ENCODE measurements around the gene FOXN1.
"Not testable (repeated sequence)": the region's sequence is repeated elsewhere in the genome, so short reads cannot be mapped to it uniquely, and the experiment has no call there.

Gene FOXN1

GRCh38 chr17:28574526-28574925 lies 68.4 kb downstream of the FOXN1 start:
- DNase-seq (ENCODE audit: low spot score) = no peak

- DNase-seq (ENCODE audit: low spot score) = no peak
These were observed 69.1 kb downstream of the FOXN1 start for GRCh38 chr17:28575126-28575795.

- not testable (repeated sequence) for DNase-seq (ENCODE audit: low spot score)
These were observed 69.9 kb downstream of the FOXN1 start for GRCh38 chr17:28576016-28576415.

- DNase-seq (ENCODE audit: low spot score) = peak; percentile 98
These were observed 70.8 kb downstream of the FOXN1 start, which contains the start of gene ALDOC for GRCh38 chr17:28576758-28577465. Gene ALDOC, minus strand, starts transcription at chr17:28576895. Its CDS starts 1,363 bp downstream, at chr17:28575532.

- no peak for DNase-seq (ENCODE audit: low spot score)
These were observed 71.3 kb downstream of the FOXN1 start for GRCh38 chr17:28577466-28577824.

- no peak for DNase-seq (ENCODE audit: low spot score)
These were observed 72.4 kb downstream of the FOXN1 start for GRCh38 chr17:28578246-28579195.

- no peak for DNase-seq (ENCODE audit: low spot score)
These were observed 73.4 kb downstream of the FOXN1 start for GRCh38 chr17:28579526-28579925.

- no peak for DNase-seq (ENCODE audit: low spot score)
These were observed 74.8 kb downstream of the FOXN1 start for GRCh38 chr17:28580959-28581358.

- no peak for DNase-seq (ENCODE audit: low spot score)
These were observed 76.4 kb downstream of the FOXN1 start for GRCh38 chr17:28582513-28582912.

- DNase-seq (ENCODE audit: low spot score) = no peak
These were observed 78.3 kb downstream of the FOXN1 start for GRCh38 chr17:28584434-28584833.

- DNase-seq (ENCODE audit: low spot score) = no peak
These were observed 79.7 kb downstream of the FOXN1 start for GRCh38 chr17:28585851-28586250.
